NCI-H748 treated with DMSO at 0.1 percent for 48 hours (cell line): ENCODE results near the gene OIP5.
"Not testable (repeated sequence)": the region's sequence is repeated elsewhere in the genome, so short reads cannot be mapped to it uniquely, and the experiment has no call there.

Experiments
- DNase-seq: peaks from one replicate; lab custom pipeline; 2025; lab: John Stamatoyannopoulos, UW

The OIP5 gene

DNA sequence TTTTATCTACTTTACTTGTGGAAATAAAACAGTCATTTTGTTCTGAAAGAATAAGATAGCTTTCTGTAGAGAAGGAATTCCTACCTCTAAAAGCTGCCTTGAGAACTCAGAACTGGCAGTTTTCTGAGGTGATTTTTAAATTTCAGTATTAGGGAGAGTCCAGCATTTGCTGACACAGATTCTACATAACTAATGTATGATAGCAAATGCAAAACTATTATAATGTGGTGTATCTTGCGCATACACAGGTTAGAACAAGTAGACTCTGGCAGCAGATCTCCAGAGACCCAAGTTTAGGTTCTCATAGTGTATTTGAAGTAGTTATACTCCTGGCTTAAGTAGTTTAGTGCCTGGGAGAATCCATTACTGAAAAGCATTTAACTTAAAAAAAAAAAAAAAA lies 30.8 kb downstream of the OIP5 start:
- no peak for DNase-seq

DNA sequence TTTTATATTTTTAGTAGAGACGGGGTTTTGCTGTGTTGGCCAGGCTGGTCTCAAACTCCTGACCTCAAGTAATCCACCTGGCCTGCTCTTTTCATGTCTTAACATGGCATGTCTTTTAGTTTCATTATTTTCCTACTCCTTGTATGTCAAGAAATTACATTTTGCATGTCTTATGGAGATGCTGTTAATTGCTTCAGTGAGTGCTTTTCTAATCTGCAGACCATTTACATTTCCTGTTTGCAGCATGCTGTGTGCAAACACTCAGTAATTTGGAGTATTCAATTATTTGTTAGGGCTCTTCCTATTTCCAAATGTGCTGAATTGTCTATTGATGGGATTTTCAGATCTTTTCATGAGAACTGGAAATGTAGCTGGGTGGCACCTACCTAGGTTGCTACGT lies 31.3 kb downstream of the OIP5 start:
- DNase-seq: not testable (repeated sequence)

- no peak for DNase-seq
These were observed 39.9 kb downstream of the OIP5 start for GRCh38 chr15:41292521-41292920.

DNA sequence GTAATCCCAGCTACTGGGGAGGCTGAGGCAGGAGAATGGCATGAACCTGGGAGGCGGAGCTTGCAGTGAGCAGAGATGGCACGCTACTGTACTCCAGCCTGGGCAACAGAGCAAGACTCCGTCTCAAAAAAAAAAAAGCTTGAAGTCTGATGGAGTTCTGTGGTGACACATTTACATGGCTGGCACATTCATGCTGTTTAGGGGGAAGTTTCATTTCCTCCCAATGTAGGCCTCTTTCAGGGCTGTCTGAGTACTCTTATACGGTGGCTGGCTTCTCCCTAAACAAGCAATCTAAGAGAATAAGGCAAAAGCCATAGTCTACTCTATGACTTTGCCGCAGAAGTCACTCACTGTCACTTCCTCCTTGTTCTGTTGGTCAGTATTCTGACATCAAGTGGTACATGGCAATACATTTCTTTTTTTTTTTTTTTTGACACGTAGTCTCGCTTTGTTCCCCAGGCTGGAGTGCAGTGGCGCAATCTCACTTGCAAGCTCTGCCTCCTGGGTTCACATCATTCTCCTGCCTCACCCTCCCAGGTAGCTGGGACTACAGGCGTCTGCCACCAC lies 41.2 kb downstream of the OIP5 start:
- DNase-seq: no peak

DNA sequence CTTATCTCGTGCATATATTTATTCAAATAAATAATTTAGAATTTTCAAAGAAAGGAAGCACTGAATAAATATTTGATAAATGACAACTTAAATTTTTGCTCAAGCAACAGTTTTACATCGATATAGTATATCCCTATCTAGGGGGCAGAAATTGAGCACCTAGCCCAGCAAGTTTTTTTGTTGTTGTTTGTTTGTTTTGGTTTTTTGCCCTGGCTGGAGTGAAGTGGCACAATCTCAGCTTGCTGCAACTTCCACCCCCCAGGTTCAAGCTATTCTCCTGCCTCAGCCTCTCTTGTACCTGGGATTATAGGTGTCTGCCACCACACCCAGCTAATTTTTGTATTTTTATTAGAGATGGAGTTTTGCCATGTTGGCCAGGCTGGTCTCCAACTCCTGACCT lies 42.4 kb downstream of the OIP5 start:
- DNase-seq: no peak

DNA sequence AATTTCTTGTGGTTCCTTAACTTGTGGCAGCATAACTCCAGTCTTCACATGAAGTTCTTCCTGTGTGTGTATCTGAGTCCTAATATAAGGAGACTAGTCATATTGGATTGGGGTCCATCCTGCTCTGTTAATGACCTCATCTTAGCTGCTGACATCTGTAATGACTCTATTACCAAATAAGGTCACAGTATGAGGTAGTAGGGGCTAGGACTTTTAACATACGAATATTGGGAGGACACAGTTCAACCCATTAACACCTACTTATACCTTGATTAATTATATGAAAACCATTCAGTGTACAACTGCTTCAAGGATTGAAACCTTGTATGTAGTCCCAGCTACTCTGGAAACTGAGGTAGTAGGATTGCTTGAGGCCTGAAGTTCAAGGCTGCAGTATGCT lies 43.9 kb downstream of the OIP5 start:
- no peak for DNase-seq

DNA sequence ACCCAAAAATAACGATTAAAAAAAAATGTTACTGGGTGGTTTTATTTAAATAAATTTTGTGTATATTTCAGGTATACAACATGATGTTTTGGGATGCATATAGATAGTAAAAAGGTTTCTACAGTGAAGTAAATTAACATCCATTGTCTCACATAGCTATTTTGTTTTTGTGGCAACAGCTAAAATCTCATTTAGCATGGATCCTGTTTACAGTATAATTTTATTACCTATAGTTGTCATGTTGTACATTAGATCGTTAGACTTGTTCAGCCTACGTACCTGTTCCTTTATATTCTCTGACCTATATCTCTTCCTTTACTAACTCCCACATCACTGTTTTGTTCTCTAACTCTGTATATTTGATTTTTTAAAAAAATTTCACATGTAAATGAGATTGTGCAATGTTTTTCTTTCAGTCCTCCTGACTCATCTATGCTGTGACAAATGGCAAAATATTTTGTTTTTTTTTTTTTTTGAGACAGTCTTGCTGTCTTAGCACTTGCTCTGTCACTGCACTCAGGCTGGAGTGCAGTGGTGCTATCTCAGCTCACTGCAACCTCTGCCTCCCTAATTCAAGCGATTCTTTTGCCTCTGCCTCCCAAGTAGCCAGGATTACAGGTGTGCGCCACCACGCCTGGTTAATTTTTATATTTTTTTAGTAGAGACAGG lies 45.6 kb downstream of the OIP5 start:
- DNase-seq: no peak

- no peak for DNase-seq
These were observed 47.1 kb downstream of the OIP5 start for GRCh38 chr15:41285285-41285684.

DNA sequence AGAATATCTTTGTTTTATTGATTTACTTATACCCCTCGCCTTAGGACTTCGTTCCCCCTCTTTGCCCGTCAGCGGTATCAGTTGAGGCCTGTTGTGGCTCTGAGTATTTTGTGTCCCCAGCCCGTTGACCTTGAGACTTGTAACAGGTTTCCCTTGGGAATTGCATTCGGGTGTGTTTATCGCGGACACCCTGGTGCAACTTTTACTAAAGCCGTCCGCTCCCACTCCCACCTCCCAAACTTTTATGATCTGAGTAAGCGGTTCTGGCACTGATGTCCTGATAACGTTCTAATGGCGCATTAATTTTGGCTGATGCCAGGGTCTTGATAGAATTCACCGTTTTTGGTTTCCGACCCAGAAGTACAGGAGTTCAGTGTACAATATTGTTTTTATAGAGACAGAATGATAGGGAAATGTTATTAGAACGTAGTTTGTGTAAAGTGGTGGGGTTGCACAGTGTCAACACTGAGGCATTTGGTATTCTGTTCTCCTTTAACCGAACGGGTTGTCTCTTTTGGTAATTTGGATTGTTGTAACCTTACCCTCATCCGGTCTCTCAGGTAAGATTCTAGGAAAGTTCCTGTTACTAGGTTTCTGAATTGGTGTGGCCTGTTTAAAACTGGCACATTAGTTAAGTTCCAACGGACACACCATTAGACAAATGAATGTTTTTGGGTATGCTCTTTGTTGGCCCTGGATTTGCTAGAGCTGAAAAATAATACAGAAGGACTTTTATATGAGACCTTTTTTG lies 47.8 kb downstream of the OIP5 start:
- no peak for DNase-seq

DNA sequence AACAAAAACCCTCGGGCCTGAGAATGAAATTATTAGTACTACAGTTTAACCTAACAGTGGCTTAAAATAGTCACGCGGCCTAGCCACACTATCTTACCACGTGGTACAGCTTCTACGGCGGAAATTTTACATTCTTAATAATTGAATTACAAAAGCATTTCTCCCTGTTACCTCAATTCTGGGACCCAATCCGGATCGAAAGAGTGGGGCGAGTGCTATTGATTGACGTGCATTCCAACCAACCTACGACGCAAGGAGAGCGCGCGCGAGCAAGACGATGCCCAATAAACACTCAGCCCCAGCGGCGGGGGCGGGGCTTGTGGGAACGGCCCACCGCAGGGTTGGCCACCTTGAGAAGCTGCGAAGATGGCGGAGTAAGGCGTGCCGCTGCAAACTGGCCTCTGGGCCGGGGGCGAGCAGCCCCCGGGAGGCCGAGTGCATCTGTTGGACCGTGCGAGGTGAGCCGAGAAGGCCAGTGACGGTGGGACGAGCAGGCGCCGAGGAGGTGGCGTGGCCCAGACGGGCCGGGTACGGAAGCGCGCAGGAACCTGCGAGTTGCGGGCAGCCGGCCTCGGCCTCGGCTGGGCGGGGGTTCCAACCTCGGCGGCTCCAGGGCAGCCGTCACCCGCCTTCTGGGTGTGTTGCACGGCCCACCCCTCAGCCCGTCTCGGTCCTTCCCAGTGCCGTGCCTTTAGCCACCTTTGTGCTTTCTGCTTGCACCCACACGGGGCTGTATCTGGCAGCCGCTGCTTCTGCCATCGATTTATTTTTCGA lies 48.6 kb downstream of the OIP5 start:
- DNase-seq: peak; percentile 88

DNA sequence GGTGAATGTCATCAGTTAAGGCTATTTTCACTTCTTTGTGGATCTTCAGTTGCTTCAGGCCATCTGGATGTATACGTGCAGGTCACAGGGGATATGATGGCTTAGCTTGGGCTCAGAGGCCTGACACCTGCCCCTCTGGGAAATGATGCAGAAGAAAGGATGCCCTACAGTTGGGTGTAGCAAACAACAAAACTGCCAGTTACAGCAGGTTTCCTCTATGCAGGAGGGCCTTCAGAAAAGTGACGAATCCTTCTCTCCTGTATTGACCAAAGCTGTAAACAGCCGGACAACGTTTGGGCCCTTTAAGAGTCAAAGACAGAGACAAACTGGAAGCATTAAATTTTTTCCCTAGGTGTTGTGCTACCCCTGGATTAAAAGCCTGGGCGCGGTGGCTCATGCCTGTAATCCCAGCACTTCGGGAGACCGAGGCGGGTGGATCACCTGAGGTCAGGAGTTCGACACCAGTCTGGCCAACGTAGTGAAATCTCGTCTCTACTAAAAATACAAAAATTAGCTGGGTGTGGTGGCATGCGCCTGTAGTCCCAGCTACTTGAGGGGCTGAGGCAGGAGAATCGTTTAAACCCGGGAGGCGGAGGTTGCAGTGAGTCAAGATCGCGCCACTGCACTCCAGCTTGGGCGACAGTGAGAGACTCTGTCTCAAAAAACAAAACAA lies 49.3 kb downstream of the OIP5 start:
- DNase-seq: not testable (repeated sequence)

- not testable (repeated sequence) for DNase-seq
These were observed 50.0 kb downstream of the OIP5 start for GRCh38 chr15:41282436-41282835.

GRCh38 chr15:41281236-41281635 lies 51.2 kb downstream of the OIP5 start:
- DNase-seq: no peak

DNA sequence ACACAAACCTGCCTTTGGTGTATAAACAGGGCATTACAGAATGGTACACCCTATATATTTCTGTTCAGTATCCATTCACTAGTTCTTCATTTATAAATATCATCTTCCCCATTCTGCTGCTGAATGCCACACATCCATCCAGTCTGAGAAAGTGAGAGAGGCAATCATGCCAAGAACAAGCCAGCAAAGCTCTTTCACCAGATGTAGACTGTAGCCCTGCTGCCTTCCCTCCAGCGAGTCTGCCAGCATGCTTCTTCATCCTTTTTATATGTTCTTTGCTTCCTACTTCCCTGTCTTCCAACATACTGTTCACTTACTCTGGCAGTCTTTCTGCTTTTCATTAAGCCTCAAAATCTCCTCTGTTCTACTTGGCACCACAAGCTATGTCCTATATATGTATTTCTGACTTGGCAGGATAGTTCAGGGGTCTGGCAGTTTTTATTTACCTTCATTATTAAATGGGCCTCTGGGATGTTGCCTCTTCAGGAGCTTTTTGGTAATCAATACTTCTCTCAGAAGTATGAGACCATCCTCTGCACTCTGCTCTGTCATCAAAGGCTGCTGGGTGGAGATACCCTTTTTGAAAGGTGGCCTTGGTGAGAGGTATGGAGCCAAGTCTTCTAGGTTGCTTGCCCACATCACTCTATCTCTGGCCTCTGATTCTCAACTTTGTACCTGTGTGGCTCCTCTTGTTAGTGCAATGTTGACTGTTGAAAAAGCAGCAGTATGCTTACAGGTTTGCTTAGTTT lies 52.7 kb downstream of the OIP5 start:
- DNase-seq: no peak

DNA sequence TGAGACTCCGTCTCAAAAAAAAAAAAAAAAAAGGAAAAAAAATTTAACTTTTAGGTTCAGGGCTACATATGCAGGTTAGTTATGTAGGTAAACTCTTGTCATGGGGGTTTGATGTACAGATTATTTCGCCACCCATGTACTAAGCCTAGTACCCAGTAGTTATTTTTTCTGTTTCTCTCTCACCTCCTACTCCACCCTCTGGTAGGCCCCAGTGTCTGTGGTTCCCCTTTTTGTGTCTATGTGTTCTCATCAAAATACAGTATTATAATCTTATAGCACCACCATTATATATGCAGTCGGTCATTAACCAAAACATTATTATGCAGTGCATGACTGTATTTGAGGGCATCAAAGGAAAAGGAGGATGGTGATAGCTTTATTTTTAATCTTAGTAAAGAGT lies 54.1 kb downstream of the OIP5 start:
- DNase-seq: no peak

DNA sequence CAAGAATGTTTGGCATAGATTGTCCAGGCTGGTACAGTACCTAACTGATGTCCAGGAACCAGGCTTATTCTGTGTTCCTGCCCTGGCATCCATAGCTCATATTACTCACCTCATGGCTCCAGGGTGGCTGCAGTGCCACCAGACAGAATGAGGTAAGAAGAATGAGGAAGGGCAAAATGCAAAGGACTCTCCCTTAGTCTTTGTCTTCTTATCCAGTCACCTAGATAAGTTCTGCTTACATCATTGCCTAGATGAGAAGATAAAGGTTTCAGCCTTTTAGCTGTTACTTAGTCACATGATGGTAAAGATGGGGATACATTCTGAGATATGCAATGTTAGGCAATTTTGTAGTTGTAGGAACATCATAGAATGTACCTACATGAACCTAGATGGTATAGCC lies 55.6 kb downstream of the OIP5 start:
- DNase-seq: no peak

DNA sequence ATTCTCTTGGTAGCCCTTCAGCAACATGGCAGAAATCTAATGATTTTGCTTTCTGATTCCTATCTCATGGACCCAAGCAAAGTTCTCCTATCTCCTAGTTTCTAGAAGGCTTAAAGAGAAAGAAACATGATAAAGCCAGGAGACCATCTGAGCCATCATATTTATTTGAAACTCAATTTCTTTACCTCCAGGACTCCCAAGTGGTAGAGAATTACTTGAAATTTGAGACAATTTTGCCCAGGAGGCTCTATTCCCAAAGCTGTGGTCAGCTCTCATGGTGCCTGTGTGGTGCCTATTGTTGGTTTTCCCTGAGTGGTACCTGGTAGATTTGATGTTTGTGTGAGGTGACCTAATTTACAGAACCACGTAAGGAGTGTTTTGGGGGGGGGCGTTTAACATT lies 62.5 kb downstream of the OIP5 start:
- DNase-seq: no peak

GRCh38 chr15:41263891-41264351 lies 68.5 kb downstream of the OIP5 start:
- DNase-seq: no peak

GRCh38 chr15:41262571-41262970 lies 69.8 kb downstream of the OIP5 start:
- DNase-seq: no peak

- DNase-seq: not testable (repeated sequence)
These were observed 71.5 kb downstream of the OIP5 start for GRCh38 chr15:41260924-41261323.

- DNase-seq: no peak
These were observed 72.7 kb downstream of the OIP5 start for GRCh38 chr15:41259546-41260189.
